Endothelial cell of umbilical vein (primary cell): ENCODE results near the gene ZSWIM5. TPM values are rescaled to one million over a fixed set of nuclear protein-coding genes. Genes with fewer than 3 reads are reported as not detected.

Source experiments
- BruUV-seq: library from RNA; stranded (reverse); fragments of 400-500 nt; replicated peaks from 2 replicates; lab custom pipeline; 2021; lab: Mats Ljungman, UMichigan
- CTCF ChIA-PET: fragments of 300-600, 350-600 bp; sonication (Branson Sonifier 250); formaldehyde crosslinking; loops from one replicate; lab custom pipeline; 2021; ENCODE audit warnings: antibody characterized with exemption, inconsistent platforms; lab: Charles Lee
- POLR2A ChIA-PET: fragments of 300-600, 350-600 bp; sonication (Branson Sonifier 250); formaldehyde crosslinking; loops from one replicate; lab custom pipeline; 2021; ENCODE audit warnings: antibody characterized with exemption, inconsistent platforms; lab: Charles Lee
- DNase-seq: peaks from one replicate; pipeline ENCODE4 v3.0.0-alpha.2; 2011; ENCODE audit warnings: low read depth, low spot score
- FAIRE-seq: peaks from 2 replicates; lab custom pipeline; 2011; peaks lifted over from hg19 to GRCh38; lab: Jason Lieb, UNC
- H2AFZ ChIP-seq: 2 replicates; pipeline ENCODE4 v1.6.0; 2012; ENCODE audit warnings: low read depth, low read length, control low read depth, inconsistent platforms
- H3K27ac ChIP-seq: 2 replicates; pipeline ENCODE4 v1.5.1; 2011; ENCODE audit warnings: low read depth, mild to moderate bottlenecking, control low read depth, low read length, moderate library complexity; ENCODE audit not compliant: insufficient read depth
- H3K27me3 ChIP-seq, 2 experiments: 2 replicates each; pipeline versions ENCODE4 v1.6.0 to v1.6.1; 2011; ENCODE audit warnings: low read length in 2 of 2, mixed read lengths in 1 of 2; ENCODE audit not compliant: control insufficient read depth in 2 of 2, insufficient read depth in 2 of 2
- H3K36me3 ChIP-seq, 2 experiments: 2 replicates in 1 of 2; 3 replicates in 1 of 2; pipeline ENCODE4 v1.5.1; 2011; ENCODE audit warnings: low read length in 2 of 2, mild to moderate bottlenecking in 1 of 2, moderate library complexity in 1 of 2; ENCODE audit not compliant: control insufficient read depth in 2 of 2, insufficient read depth in 2 of 2; ENCODE audit errors: extremely low read depth in 1 of 2
- H3K4me1 ChIP-seq: 3 replicates; pipeline ENCODE4 v1.5.1; 2011; ENCODE audit warnings: mild to moderate bottlenecking, low read length; ENCODE audit not compliant: control insufficient read depth, insufficient read depth; ENCODE audit errors: extremely low read depth
- H3K4me2 ChIP-seq: 2 replicates; pipeline ENCODE4 v1.6.1; 2011; ENCODE audit warnings: low read length, control low read depth, mixed read lengths; ENCODE audit not compliant: insufficient read depth
- H3K4me3 ChIP-seq, 3 experiments: fragments of 200-600 bp in 1 of 3; sonication (generic), shearing (Covaris generic) in 1 of 3; replicated peaks in 1 of 3; 2 replicates each; pipeline ENCODE4 v1.5.1; 2011 to 2016; ENCODE audit warnings: control low read depth in 3 of 3, low read length in 3 of 3, mild to moderate bottlenecking in 2 of 3, inconsistent platforms in 1 of 3, low read depth in 1 of 3, moderate library complexity in 1 of 3; ENCODE audit not compliant: insufficient read depth in 1 of 3
- H3K79me2 ChIP-seq: 2 replicates; pipeline ENCODE4 v1.6.0; 2012; ENCODE audit warnings: low read length, inconsistent platforms; ENCODE audit not compliant: control insufficient read depth, insufficient read depth
- H3K9ac ChIP-seq: replicated peaks from 2 replicates; pipeline ENCODE3; 2011; ENCODE audit warnings: low read length, control low read depth; ENCODE audit not compliant: insufficient read depth; ENCODE audit errors: extremely low read depth
- H3K9me1 ChIP-seq: replicated peaks from 3 replicates; pipeline ENCODE4 v1.6.0; 2011; ENCODE audit warnings: mild to moderate bottlenecking, low read length; ENCODE audit not compliant: control insufficient read depth, insufficient read depth; ENCODE audit errors: extremely low read depth
- H3K9me3 ChIP-seq: replicated peaks from 2 replicates; pipeline ENCODE4 v1.5.1; 2012; ENCODE audit warnings: low read length, inconsistent platforms; ENCODE audit not compliant: control insufficient read depth, insufficient read depth
- H4K20me1 ChIP-seq: replicated peaks from 2 replicates; pipeline ENCODE3; 2011; ENCODE audit warnings: mild to moderate bottlenecking, low read length; ENCODE audit not compliant: control insufficient read depth, insufficient read depth; ENCODE audit errors: extremely low read depth
- EZH2 ChIP-seq: IDR thresholded peaks from 2 replicates; pipeline ENCODE4 v1.6.1; 2012; ENCODE audit warnings: borderline replicate concordance, low read depth, mild to moderate bottlenecking, moderate library complexity, low read length, inconsistent platforms; ENCODE audit not compliant: severe bottlenecking
- FOS ChIP-seq: IDR thresholded peaks from 2 replicates; pipeline ENCODE4 v1.6.1; 2011; ENCODE audit warnings: mild to moderate bottlenecking, low read length, moderate library complexity, borderline replicate concordance; ENCODE audit not compliant: insufficient read depth
- GATA2 ChIP-seq: IDR thresholded peaks from 2 replicates; pipeline ENCODE4 v1.7.0; 2011; ENCODE audit warnings: low read depth, mild to moderate bottlenecking, moderate library complexity, mixed read lengths, low read length; ENCODE audit not compliant: insufficient read length, insufficient read depth
- JUN ChIP-seq: IDR thresholded peaks from 2 replicates; pipeline ENCODE4 v1.6.1; 2011; ENCODE audit warnings: borderline replicate concordance, low read depth; ENCODE audit not compliant: insufficient read length, insufficient read depth
- MYC ChIP-seq: IDR thresholded peaks from one replicate; pipeline ENCODE4 v1.6.1; 2011; ENCODE audit warnings: mild to moderate bottlenecking, low read depth, low read length
- POLR2A ChIP-seq: IDR thresholded peaks from 2 replicates; pipeline ENCODE4 v1.6.1; 2012; ENCODE audit warnings: low read depth, mild to moderate bottlenecking, control low read depth, low read length
- POLR2AphosphoS5 ChIP-seq: IDR thresholded peaks from 2 replicates; pipeline ENCODE4 v1.6.1; 2012; ENCODE audit warnings: low read depth, mild to moderate bottlenecking, control low read depth, low read length, moderate library complexity; ENCODE audit not compliant: insufficient read depth
- dilution Hi-C: fragments of 300-500 bp; cut with MboI; formaldehyde crosslinking; loops from one replicate; pipeline ENCODE4 v1.15.0; 2019; ENCODE audit warnings: low sequenced_read_pairs; ENCODE audit not compliant: extremely low pct_ligation_motif_present
- intact Hi-C: fragments of 100-400 bp; cut with micrococcal nuclease; formaldehyde crosslinking; loops from one replicate; pipeline ENCODE4 v1.10.0; 2022
- polyA plus RNA-seq, 4 experiments: library from polyadenylated mRNA; depleted of rRNA in 3 of 4; stranded (reverse) in 3 of 4; unstranded in 1 of 4; fragments of >200 nt; gene quantifications; 2 replicates each; pipeline versions ENCODE4 v1.2.1 to v1.2.3, GENCODE V29; 2011 to 2012; ENCODE audit warnings: missing spikeins in 1 of 4
- total RNA-seq: library from RNA; stranded (reverse); gene quantifications from 2 replicates; pipeline ENCODE4 v1.2.3, GENCODE V29; 2021
- TF ChIP-seq, protein P1 (sequence below): IDR thresholded peaks from 2 replicates; pipeline ENCODE4 v1.6.1; 2011; ENCODE audit not compliant: insufficient read depth, insufficient read length
- TF ChIP-seq, protein P2 (sequence below), 2 donors: IDR thresholded peaks; 1 replicate in 1 of 2; 2 replicates in 1 of 2; pipeline ENCODE4 v1.5.1; 2011; ENCODE audit warnings: low read length in 2 of 2, mild to moderate bottlenecking in 2 of 2, moderate library complexity in 2 of 2, control low read depth in 1 of 2, inconsistent platforms in 1 of 2, low read depth in 1 of 2; ENCODE audit not compliant: insufficient read depth in 1 of 2; ENCODE audit errors: extremely low read depth in 1 of 2

The ZSWIM5 gene
- total and polyA plus RNA-seq, 2 donors (not counting 3 experiments of a cell fraction or from before 2014, with no cell fraction given): 1.6 to 4.3 TPM

DNA sequence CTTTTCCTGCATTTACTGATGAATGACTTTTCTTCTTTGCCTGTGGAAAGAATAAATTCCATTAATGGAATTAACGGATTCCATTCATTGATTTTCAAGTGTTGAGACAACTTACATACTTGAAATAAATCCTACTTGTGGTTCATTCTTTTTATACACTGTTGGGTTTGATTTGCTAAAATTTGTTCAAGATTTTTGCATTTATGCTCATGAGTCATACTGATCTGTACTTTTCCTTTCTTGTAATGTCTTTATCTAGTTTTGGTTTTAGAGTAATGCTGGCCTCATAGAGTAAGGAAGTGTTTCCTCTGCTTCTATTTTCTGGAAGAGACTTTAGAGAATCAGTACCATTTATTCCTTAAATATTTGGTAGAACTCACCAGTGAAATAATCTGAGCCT, 180.0 kb downstream of the ZSWIM5 start:
- DNase-seq: no peak
- ChIA-PET POLR2A (no interaction called here), CTCF (no interaction called here)
- BruUV-seq: no TSS peak
- Histone ChIP-seq H3K4me2 (no peak overlapping the region), H2AFZ (no peak overlapping the region), H3K4me3 (no peak overlapping the region), H3K9me3 (no peaks in the 10 kb centered on the region), H3K9me1 (no peaks in the 10 kb centered on the region), H3K79me2 (no peaks in the 10 kb centered on the region), H3K27me3 (no peaks in the 10 kb centered on the region), H4K20me1 (no peaks in the 10 kb centered on the region), H3K27ac (no peak overlapping the region), H3K4me1 (no peaks in the 10 kb centered on the region), H3K9ac (no peak overlapping the region), H3K36me3 (no peaks in the 10 kb centered on the region)
- no peak for FAIRE-seq
- intact Hi-C loops: no loop called here
- TF ChIP-seq JUN (no peak), POLR2A (no peak), EZH2 (no peak), POLR2AphosphoS5 (no peak), GATA2 (no peak), MYC (no peak), FOS (no peak)
- TF ChIP-seq, protein P1, sequence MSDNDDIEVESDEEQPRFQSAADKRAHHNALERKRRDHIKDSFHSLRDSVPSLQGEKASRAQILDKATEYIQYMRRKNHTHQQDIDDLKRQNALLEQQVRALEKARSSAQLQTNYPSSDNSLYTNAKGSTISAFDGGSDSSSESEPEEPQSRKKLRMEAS: no peak
- TF ChIP-seq, protein P2, sequence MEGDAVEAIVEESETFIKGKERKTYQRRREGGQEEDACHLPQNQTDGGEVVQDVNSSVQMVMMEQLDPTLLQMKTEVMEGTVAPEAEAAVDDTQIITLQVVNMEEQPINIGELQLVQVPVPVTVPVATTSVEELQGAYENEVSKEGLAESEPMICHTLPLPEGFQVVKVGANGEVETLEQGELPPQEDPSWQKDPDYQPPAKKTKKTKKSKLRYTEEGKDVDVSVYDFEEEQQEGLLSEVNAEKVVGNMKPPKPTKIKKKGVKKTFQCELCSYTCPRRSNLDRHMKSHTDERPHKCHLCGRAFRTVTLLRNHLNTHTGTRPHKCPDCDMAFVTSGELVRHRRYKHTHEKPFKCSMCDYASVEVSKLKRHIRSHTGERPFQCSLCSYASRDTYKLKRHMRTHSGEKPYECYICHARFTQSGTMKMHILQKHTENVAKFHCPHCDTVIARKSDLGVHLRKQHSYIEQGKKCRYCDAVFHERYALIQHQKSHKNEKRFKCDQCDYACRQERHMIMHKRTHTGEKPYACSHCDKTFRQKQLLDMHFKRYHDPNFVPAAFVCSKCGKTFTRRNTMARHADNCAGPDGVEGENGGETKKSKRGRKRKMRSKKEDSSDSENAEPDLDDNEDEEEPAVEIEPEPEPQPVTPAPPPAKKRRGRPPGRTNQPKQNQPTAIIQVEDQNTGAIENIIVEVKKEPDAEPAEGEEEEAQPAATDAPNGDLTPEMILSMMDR (IDR thresholded peaks at IDR 0.05; ENCODE audit: extremely low read depth in 1 of 2, insufficient read depth in 1 of 2, low read depth in 1 of 2, low read length in 2 of 2): no peak
- dilution Hi-C loops: no loop called here
